Superior temporal gyrus (tissue), 1 donor: Measurements from ENCODE around the gene TTYH3.
"Not testable (repeated sequence)": the region's sequence is repeated elsewhere in the genome, so short reads cannot be mapped to it uniquely, and the experiment has no call there.

Experiments
- DNase-seq: peaks from one replicate; pipeline ENCODE4 v3.0.0-alpha.2; 2016; ENCODE audit errors: extremely low spot score

TTYH3 gene

GRCh38 chr7:2631946-2632732 lies at the start of gene TTYH3:
Gene TTYH3, plus strand, starts transcription at chr7:2631986. Its CDS starts 170 bp downstream, at chr7:2632156.
- DNase-seq = no peak

- DNase-seq = no peak
Observed at GRCh38 chr7:2582006-2582735, 49.6 kb upstream of the TTYH3 start.

- DNase-seq = no peak
Observed at GRCh38 chr7:2583798-2584580, 47.8 kb upstream of the TTYH3 start.

DNA sequence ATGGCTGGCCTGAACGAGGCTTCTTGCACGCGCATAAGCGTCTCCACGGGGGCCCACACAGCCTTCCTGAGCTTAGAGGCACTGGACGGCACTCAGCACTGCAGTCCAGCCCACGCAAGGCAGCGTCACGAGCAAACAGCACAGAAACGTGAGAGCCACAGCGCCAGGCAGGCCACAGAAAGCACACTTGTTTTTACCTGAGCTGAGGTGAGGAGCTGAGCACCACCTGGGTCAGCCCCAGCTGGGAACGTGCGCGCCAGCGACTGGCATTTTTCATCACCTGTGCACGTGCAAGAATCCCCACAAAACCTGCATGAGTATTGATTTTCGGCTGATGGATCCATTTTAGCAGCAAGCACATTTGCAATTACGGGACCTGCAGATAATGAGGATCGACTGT lies 46.3 kb upstream of the TTYH3 start:
- no peak for DNase-seq

DNA sequence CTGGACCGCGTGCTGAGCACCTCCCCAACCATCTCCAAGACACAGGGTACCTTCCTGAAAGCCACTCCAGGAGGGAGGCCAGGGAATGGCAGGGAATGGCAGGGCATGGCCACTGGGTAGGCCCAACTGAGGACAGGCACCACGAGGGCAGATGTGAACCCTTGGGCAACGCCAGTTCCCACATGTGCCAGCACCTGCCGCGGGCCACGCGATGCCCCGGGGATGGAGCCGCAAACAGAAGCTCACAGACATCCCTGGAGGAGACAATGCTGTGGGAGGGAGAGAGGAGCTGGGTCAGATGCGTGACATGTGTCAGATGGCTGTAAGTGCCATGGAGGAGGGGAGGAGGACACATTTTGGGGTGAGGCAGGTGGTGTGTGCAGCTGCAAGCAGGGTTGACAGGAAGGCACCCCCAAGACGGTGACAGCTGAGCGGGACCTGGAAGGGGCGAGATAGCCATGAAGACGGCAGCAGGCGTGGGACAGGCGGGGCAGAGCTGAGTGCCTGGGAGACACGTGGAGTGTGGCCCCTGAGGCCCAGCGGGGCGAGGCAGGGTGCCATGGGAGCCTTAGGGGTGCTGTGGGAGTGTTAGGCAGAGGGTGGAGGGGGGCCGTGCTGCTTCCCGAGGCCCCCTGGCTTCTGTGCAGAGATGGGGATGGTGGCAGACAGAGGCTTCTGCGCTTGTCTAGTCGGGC lies 45.3 kb upstream of the TTYH3 start:
- DNase-seq = no peak

- DNase-seq = no peak
Observed at GRCh38 chr7:2587134-2587533, 44.7 kb upstream of the TTYH3 start.

GRCh38 chr7:2587778-2588177 lies 44.0 kb upstream of the TTYH3 start:
- DNase-seq = no peak

- DNase-seq = no peak
Observed at GRCh38 chr7:2589341-2589740, 42.4 kb upstream of the TTYH3 start.

DNA sequence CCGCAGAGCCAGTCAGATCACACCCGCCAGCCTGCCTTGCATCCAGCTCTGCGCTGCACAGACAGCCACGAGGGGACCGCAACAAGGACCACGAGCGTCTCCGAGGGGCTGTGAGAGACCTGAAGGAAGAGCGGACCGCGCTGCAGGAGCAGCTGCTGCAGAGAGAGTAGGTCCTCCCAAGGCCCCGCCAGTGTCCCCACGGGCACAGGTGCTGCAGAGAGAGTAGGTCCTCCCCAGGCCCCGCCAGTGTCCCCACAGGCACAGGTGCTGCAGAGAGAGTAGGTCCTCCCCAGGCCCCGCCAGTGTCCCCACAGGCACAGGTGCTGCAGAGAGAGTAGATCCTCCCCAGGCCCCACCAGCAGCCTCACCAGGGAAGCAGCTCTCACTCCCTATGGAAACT lies 41.8 kb upstream of the TTYH3 start:
- DNase-seq = not testable (repeated sequence)

DNA sequence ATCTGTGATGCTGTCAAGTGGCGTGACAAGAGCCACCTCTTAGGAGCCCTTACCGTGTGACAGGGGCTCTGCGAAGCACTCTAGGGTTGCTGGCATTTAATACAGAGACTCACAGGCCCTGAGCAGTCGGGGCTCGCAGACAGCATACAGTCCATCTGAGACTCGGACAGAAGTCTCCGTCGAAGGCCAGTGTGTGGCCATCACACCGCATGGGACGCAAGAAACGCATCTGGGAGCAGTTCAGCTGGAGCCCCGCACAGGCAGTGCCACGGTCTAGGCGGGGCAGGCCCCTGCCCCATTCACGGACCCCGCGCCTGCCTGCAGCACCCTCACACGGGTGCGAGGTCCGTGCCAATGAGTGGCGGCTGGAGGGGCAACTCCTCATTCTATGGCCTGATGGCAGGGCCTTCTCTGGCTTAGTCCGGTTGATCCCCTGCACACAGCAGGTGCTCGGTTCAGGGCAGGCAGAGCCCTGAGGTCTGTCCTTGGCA lies 39.4 kb upstream of the TTYH3 start:
- DNase-seq = no peak

- no peak for DNase-seq
Observed at GRCh38 chr7:2593036-2593727, 38.6 kb upstream of the TTYH3 start.

DNA sequence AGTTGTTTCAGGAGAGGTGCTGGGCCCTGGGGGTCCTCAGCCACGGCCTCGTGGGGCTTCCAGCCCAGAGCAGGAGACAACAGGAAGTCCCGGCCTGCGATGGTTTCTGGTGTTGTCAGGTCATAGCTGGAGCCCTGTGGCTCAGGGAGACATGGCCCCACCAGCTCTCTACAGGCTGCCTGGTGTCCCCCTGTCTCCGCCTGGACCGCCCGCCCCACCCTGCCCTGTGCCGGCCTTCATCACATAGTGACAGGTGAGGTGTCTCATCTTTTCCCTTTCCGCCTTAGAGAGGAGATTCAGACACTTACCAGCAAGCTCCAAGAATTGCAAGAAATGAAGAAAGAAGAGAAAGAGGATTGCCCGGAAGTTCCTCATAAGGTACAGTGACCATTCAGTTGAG lies 37.2 kb upstream of the TTYH3 start:
- DNase-seq = no peak

DNA sequence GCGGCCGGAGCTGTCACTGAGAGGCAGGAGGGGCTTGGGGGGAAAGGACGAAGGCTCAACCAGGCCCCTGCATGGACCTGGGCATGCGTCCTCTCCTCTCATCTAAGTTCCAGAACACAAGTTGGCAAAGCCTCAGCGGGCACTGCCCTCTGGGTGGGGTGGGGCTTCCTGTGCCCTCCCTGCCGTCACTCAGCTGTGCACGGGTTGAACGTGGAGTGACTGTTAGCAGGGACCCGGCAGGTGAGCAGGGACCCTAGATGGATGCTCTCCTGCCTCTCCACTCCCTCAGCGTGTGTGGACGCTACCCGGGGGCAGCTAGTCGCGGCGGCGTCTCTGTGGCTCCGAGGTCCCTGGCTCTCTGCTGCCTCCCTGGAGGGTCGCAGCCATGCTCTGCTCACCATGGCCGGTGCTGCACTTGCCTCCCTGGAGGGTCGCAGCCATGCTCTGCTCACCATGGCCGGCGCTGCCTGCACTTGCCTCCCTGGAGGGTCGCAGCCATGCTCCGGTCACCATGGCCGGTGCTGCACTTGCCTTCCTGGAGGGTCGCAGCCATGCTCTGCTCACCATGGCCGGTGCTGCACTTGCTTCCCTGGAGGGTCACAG lies 36.4 kb upstream of the TTYH3 start:
- DNase-seq = no peak

GRCh38 chr7:2596464-2597272 lies 35.1 kb upstream of the TTYH3 start:
- no peak for DNase-seq

DNA sequence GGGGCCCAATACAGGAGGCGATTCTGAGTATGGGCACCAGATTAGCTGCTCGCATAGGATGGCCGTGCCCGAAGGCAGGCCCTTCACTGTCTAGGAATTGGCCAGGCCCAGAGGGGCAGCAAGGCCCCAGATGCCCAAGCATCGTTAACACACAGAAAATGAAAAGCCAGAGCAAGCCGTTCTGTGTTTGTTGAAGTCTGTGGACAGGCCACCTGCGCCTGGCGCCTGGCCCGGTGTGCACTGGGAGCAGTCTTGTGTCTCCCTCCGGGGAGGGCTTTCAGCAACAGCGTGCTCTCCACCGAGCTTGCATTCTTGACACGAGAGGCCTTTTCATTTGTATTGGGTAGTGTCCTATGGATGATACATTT lies 34.5 kb upstream of the TTYH3 start:
- DNase-seq = no peak

- no peak for DNase-seq
Observed at GRCh38 chr7:2598154-2598823, 33.5 kb upstream of the TTYH3 start.

DNA sequence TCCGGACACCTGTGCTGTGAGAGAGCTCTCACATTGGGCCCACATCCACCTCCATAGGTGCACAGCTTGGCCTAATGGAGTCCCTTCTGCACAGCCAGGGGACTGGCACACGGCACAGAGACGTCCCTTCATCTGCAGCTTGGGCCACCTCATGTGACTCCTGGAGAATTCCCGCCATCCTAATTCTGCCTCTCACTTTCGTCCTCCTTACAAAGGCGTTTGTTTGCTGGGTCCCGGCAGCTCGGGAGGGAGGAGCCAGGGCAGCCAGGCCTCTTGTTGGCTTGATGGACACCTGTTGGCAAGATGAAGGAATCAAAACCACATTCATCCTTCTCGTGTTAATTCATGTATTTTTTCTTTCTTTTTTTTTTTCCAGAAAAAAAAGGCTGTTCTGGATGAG lies 30.7 kb upstream of the TTYH3 start:
- no peak for DNase-seq

GRCh38 chr7:2601907-2602306 lies 29.9 kb upstream of the TTYH3 start:
- no peak for DNase-seq

GRCh38 chr7:2602406-2603043 lies 29.3 kb upstream of the TTYH3 start:
- DNase-seq = no peak
